EH (cell line): ENCODE measurements around the gene PKLR.

ENCODE experiments used
- DNase-seq: peaks from one replicate; pipeline ENCODE4 v3.0.0-alpha.2; 2015; ENCODE audit warnings: low read depth

PKLR gene

GRCh38 chr1:155285063-155285462, 16.2 kb downstream of the PKLR start:
- DNase-seq: no peak

GRCh38 chr1:155284476-155284875, 16.8 kb downstream of the PKLR start:
- DNase-seq: no peak

- no peak for DNase-seq
Observed at GRCh38 chr1:155282488-155283091, 18.6 kb downstream of the PKLR start.

GRCh38 chr1:155279268-155279667, 22.0 kb downstream of the PKLR start:
- DNase-seq: no peak

- no peak for DNase-seq
Observed at GRCh38 chr1:155278689-155279160, 22.5 kb downstream of the PKLR start.

- DNase-seq: peak; percentile 45
Observed at GRCh38 chr1:155277902-155278688, 23.1 kb downstream of the PKLR start.

GRCh38 chr1:155277070-155277901, 24.0 kb downstream of the PKLR start, which contains the start of gene HCN3:
Gene HCN3, plus strand, starts transcription at chr1:155277463. Its CDS starts 128 bp downstream, at chr1:155277591.
- peak; percentile 96 for DNase-seq

GRCh38 chr1:155273343-155274245, 27.6 kb downstream of the PKLR start, which contains the start of gene CLK2:
Gene CLK2, minus strand, starts transcription at chr1:155273504. Its CDS starts 2,527 bp downstream, at chr1:155270977.
- peak; percentile 93 for DNase-seq

- DNase-seq: peak; percentile 70
Observed at GRCh38 chr1:155272466-155273342, 28.5 kb downstream of the PKLR start.

- no peak for DNase-seq
Observed at GRCh38 chr1:155269381-155269780, 31.9 kb downstream of the PKLR start.

GRCh38 chr1:155268630-155269029, 32.6 kb downstream of the PKLR start:
- no peak for DNase-seq

- DNase-seq: no peak
Observed at GRCh38 chr1:155267373-155267772, 33.9 kb downstream of the PKLR start.

- no peak for DNase-seq
Observed at GRCh38 chr1:155266553-155266952, 34.7 kb downstream of the PKLR start.

- no peak for DNase-seq
Observed at GRCh38 chr1:155263067-155263466, 38.2 kb downstream of the PKLR start.

- DNase-seq: peak; percentile 99
Observed at GRCh38 chr1:155261852-155262673, 39.2 kb downstream of the PKLR start, which contains the start of gene SCAMP3. Gene SCAMP3, minus strand, starts transcription at chr1:155262360. Its CDS starts 209 bp downstream, at chr1:155262151.

GRCh38 chr1:155261493-155261851, 39.8 kb downstream of the PKLR start:
- DNase-seq: peak; percentile 39

- no peak for DNase-seq
Observed at GRCh38 chr1:155260276-155260675, 41.0 kb downstream of the PKLR start.

GRCh38 chr1:155256058-155256852, 45.0 kb downstream of the PKLR start:
- DNase-seq: no peak
